A549 (cell line): Measurements from ENCODE around the gene KLHL11.

ENCODE experiments used
- CBX8 ChIP-seq: fragments of 200-600 bp; sonication (generic); IDR thresholded peaks from 2 replicates; pipeline ENCODE4 v1.6.1; 2016
- KDM1A ChIP-seq: fragments of 200-600 bp; sonication (generic); IDR thresholded peaks from 2 replicates; pipeline ENCODE4 v1.6.1; 2016; ENCODE audit warnings: low read depth, mild to moderate bottlenecking
- NR3C1 ChIP-seq: fragments of >200 bp; sonication (Bioruptor Twin); formaldehyde crosslinking; IDR thresholded peaks from 3 replicates; pipeline ENCODE4 v1.6.1; 2017
- POLR2A ChIP-seq: IDR thresholded peaks from 2 replicates; pipeline ENCODE4 v1.6.1; 2012; ENCODE audit warnings: mild to moderate bottlenecking, low read length
- POLR2AphosphoS2 ChIP-seq: conservative IDR thresholded peaks from 2 replicates; pipeline ENCODE4 v1.6.1; 2012; ENCODE audit warnings: low read length, improper control_type of control experiment, inconsistent platforms
- REST ChIP-seq: fragments of 200-600 bp; sonication (generic); IDR thresholded peaks from 2 replicates; pipeline ENCODE4 v1.6.1; 2016; ENCODE audit warnings: antibody characterized with exemption, mild to moderate bottlenecking, moderate library complexity
- RFX5 ChIP-seq: fragments of 450-650 bp; IDR thresholded peaks from 2 replicates; pipeline ENCODE4 v1.7.1; 2014; ENCODE audit warnings: antibody characterized with exemption, mild to moderate bottlenecking, moderate library complexity
- TP53 ChIP-seq: fragments of 250-450 bp; sonication (Bioruptor Pico); IDR thresholded peaks from 2 replicates; pipeline ENCODE4 v1.5.0; 2021; ENCODE audit warnings: mild to moderate bottlenecking, moderate library complexity
- ZFP36 ChIP-seq: fragments of 450-650 bp; IDR thresholded peaks from 2 replicates; pipeline ENCODE4 v1.6.1; 2014; ENCODE audit warnings: borderline replicate concordance; ENCODE audit not compliant: partially characterized antibody
- TF ChIP-seq, protein P1 (sequence below): fragments of >200 bp; sonication (Bioruptor Twin); formaldehyde crosslinking; IDR thresholded peaks from 3 replicates; pipeline ENCODE4 v1.5.1; 2016
- TF ChIP-seq, protein P2 (sequence below): IDR thresholded peaks from 2 replicates; pipeline ENCODE4 v1.6.1; 2012

GRCh38 chr17:41813699-41814124 lies 51.5 kb downstream of the KLHL11 start:
- TF ChIP-seq ZFP36, result no peak
- no peak for TF ChIP-seq CBX8
- TF ChIP-seq RFX5, result no peak
- TF ChIP-seq, protein P1, sequence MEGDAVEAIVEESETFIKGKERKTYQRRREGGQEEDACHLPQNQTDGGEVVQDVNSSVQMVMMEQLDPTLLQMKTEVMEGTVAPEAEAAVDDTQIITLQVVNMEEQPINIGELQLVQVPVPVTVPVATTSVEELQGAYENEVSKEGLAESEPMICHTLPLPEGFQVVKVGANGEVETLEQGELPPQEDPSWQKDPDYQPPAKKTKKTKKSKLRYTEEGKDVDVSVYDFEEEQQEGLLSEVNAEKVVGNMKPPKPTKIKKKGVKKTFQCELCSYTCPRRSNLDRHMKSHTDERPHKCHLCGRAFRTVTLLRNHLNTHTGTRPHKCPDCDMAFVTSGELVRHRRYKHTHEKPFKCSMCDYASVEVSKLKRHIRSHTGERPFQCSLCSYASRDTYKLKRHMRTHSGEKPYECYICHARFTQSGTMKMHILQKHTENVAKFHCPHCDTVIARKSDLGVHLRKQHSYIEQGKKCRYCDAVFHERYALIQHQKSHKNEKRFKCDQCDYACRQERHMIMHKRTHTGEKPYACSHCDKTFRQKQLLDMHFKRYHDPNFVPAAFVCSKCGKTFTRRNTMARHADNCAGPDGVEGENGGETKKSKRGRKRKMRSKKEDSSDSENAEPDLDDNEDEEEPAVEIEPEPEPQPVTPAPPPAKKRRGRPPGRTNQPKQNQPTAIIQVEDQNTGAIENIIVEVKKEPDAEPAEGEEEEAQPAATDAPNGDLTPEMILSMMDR, result no peak
- no peak for TF ChIP-seq KDM1A
- no peak for TF ChIP-seq POLR2A
- no peak for TF ChIP-seq NR3C1
- no peak for TF ChIP-seq POLR2AphosphoS2
- no peak for TF ChIP-seq TP53 (CRISPR knock-in tag)
- TF ChIP-seq REST, result no peak
- TF ChIP-seq, protein P2, sequence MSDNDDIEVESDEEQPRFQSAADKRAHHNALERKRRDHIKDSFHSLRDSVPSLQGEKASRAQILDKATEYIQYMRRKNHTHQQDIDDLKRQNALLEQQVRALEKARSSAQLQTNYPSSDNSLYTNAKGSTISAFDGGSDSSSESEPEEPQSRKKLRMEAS, result no peak
